DOHH2 (cell line): ENCODE measurements around the gene NEK4.

Experiments used
- H3F3A ChIP-seq: fragments of 200-600 bp; sonication (generic), shearing (Covaris generic); 2 replicates; pipeline ENCODE4 v1.6.0; 2016; ENCODE audit warnings: antibody characterized with exemption, mild to moderate bottlenecking; ENCODE audit not compliant: control insufficient read depth, insufficient read depth
- H3K27ac ChIP-seq: fragments of 200-600 bp; sonication (generic); 2 replicates; pipeline ENCODE4 v1.5.1; 2014; ENCODE audit warnings: low read depth, mild to moderate bottlenecking, low read length, moderate library complexity
- H3K27me3 ChIP-seq: fragments of 200-600 bp; sonication (generic); 2 replicates; pipeline ENCODE4 v1.6.1; 2014; ENCODE audit warnings: mild to moderate bottlenecking, low read length, mixed read lengths; ENCODE audit not compliant: control insufficient read depth
- H3K36me3 ChIP-seq: fragments of 200-600 bp; sonication (generic); 2 replicates; pipeline ENCODE4 v1.6.1; 2014; ENCODE audit warnings: mild to moderate bottlenecking, low read length, moderate library complexity, mixed read lengths; ENCODE audit not compliant: control insufficient read depth
- H3K4me1 ChIP-seq: fragments of 200-600 bp; sonication (generic); 2 replicates; pipeline ENCODE4 v1.6.1; 2014; ENCODE audit warnings: mild to moderate bottlenecking, low read length, mixed read lengths; ENCODE audit not compliant: control insufficient read depth
- H3K4me2 ChIP-seq: fragments of 200-600 bp; sonication (generic); 2 replicates; pipeline ENCODE4 v1.6.0; 2014; ENCODE audit warnings: mild to moderate bottlenecking, low read length, moderate library complexity
- H3K4me3 ChIP-seq: fragments of 200-600 bp; sonication (generic); 2 replicates; pipeline ENCODE4 v1.5.1; 2014; ENCODE audit warnings: mild to moderate bottlenecking, low read length, mixed read lengths
- H3K79me2 ChIP-seq: fragments of 200-600 bp; sonication (generic); 2 replicates; pipeline ENCODE4 v1.6.1; 2014; ENCODE audit warnings: mild to moderate bottlenecking, low read length, mixed read lengths; ENCODE audit not compliant: control insufficient read depth
- H3K9me2 ChIP-seq: fragments of 200-600 bp; sonication (generic); replicated peaks from 2 replicates; pipeline ENCODE4 v1.6.1; 2014; ENCODE audit warnings: mild to moderate bottlenecking, low read length, mixed read lengths; ENCODE audit not compliant: control insufficient read depth
- H3K9me3 ChIP-seq: fragments of 200-600 bp; sonication (generic); 2 replicates; pipeline ENCODE4 v1.6.1; 2014; ENCODE audit warnings: antibody characterized with exemption, low read length, mixed read lengths; ENCODE audit not compliant: control insufficient read depth, insufficient read depth
- H4K20me1 ChIP-seq: fragments of 200-600 bp; sonication (generic); 2 replicates; pipeline ENCODE4 v1.6.0; 2014; ENCODE audit warnings: low read depth, mild to moderate bottlenecking, antibody characterized with exemption, low read length, moderate library complexity; ENCODE audit not compliant: control insufficient read depth, insufficient read depth
- EZH2phosphoT487 ChIP-seq: fragments of 200-600 bp; sonication (generic); IDR thresholded peaks from 2 replicates; pipeline ENCODE4 v1.6.1; 2017; ENCODE audit warnings: borderline replicate concordance, mild to moderate bottlenecking, antibody characterized with exemption, low read length, moderate library complexity, mixed read lengths
- TF ChIP-seq, protein P1 (sequence below): fragments of 200-600 bp; sonication (generic); IDR thresholded peaks from one replicate; pipeline ENCODE4 v1.5.1; 2014; ENCODE audit warnings: antibody characterized with exemption, mild to moderate bottlenecking, low read depth, low read length; ENCODE audit not compliant: poor library complexity, severe bottlenecking

Gene NEK4

DNA sequence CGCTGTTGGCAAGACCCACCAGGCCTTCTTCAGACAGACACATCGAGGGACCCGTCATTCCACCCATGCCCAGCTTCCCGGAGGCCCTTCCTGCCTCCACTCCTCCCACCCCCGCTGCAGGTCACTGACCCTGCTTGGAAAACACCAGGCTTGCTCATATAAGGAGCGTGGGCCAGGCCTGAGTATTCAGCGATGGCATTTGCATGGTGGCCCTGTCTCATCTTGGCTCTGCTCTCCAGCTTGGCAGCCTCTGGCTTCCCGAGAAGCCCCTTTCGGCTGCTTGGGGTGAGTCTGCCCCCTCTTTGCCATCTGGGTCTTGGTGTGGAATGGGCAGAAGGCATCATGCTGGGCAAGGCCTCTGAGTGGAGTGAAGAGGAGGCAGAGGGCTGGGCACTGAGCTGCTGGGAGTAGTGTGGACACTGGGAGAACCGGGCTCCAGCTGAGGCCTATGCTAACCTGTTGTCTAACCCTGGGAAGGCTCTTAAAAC lies 23.9 kb upstream of the NEK4 start, which contains the start of gene ITIH3:
Gene ITIH3 (plus strand): TSS at position 185 of the 488 bp plus-strand sequence. CDS start 8 bp downstream, at position 193.
- Histone ChIP-seq H3K79me2 (no peaks in the 10 kb centered on the region), H3K4me1 (no peaks in the 10 kb centered on the region), H4K20me1 (no peaks in the 10 kb centered on the region), H3K4me3 (no peak within 1 kb of the TSS), H3K27ac (no peak within 1 kb of the TSS), H3K27me3 (no peaks in the 10 kb centered on the region), H3K9me3 (no peaks in the 10 kb centered on the region), H3K36me3 (no peaks in the 10 kb centered on the region), H3K4me2 (no peak within 1 kb of the TSS), H3F3A (no peaks in the 10 kb centered on the region), H3K9me2 (no peaks in the 10 kb centered on the region)
- no peak for TF ChIP-seq EZH2phosphoT487

DNA sequence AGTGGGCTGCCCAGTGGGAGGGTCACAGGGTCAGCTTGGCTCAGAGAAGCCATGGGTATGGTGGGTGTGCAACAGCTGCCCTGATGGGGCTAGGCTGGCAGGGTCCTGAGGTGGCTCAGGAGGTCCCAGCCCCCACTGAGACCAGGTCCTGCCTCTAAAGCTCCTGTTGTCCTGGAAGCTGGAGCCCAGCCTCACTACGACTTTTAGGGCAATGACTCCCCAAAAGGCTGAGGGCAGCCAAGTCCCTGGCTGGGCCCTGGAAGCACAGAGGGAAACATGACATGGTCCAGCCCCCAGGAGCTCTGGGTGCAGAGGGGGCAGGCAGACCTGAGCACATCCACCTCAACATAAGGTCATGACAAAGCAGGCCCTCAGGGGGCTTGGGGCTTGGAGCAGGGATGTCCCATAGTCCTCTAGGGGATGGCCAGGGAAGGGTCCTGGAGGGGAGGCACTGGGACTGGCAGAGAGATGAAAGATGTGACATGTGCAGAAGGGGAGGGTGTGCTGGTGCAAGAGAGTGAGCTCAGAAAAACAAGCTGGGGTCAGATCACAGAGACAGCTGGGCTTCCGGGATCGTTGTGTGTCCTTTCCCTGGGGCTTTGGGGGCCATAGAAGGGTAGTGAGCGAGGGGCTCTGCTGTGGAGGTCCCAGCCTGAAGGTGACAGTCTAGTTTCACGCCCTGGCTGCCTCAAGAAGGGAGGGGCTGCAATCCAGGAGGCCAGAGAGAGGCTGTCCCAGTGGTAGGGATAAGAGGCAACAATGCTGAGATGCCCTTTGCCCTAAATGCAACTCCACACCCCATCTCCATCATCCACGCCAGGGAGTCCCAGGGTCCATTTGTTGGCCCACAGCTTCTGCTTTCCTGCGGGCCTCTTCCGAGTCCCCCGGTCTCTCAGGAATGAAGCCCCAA lies 23.2 kb upstream of the NEK4 start:
- Histone ChIP-seq H3K9me2 (no peaks in the 10 kb centered on the region), H4K20me1 (no peaks in the 10 kb centered on the region), H3K27ac (no peak overlapping the region), H3K79me2 (no peaks in the 10 kb centered on the region), H3K4me1 (no peaks in the 10 kb centered on the region), H3K4me2 (no peak overlapping the region), H3F3A (no peaks in the 10 kb centered on the region), H3K27me3 (no peaks in the 10 kb centered on the region), H3K9me3 (no peaks in the 10 kb centered on the region), H3K36me3 (no peaks in the 10 kb centered on the region), H3K4me3 (no peak overlapping the region)
- no peak for TF ChIP-seq EZH2phosphoT487
- TF ChIP-seq, protein P1, sequence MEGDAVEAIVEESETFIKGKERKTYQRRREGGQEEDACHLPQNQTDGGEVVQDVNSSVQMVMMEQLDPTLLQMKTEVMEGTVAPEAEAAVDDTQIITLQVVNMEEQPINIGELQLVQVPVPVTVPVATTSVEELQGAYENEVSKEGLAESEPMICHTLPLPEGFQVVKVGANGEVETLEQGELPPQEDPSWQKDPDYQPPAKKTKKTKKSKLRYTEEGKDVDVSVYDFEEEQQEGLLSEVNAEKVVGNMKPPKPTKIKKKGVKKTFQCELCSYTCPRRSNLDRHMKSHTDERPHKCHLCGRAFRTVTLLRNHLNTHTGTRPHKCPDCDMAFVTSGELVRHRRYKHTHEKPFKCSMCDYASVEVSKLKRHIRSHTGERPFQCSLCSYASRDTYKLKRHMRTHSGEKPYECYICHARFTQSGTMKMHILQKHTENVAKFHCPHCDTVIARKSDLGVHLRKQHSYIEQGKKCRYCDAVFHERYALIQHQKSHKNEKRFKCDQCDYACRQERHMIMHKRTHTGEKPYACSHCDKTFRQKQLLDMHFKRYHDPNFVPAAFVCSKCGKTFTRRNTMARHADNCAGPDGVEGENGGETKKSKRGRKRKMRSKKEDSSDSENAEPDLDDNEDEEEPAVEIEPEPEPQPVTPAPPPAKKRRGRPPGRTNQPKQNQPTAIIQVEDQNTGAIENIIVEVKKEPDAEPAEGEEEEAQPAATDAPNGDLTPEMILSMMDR, result no peak

DNA sequence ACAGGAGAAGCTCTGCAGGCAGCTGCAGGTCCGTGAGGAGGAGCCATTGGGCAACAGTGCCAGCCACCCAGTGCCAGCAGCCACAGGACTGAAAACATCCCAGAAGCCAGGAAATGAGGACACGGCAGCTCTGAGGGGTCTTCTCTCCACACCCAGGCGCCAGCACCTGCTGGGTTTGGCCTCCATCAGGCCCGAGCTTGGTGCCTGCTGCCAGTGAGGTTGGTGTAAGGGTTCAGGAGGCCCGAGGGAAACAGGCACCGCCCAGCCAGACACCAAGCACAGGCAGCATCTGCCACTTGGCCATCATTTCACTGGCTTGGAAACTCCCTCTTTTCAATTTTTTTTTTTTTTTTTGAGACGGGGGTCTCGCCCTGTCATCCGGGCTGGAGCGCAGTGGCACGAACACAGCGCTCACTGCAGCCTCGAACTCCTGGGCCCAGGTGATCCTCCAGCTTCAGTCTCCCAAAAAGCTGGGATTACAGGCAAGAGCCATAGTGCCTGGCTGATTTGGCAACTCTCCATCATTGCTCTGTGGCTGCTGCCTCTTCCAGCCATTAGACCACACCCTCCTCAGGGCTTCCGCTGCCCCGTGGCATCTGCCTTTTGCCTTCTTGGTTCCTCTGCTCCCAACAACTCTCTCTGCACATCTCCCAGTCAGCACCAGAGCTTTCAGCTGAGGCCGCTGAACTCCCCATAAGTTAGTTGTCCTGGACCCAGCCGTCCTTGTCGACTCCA lies 22.4 kb upstream of the NEK4 start:
- H3K79me2 ChIP-seq, result no peaks in the 10 kb centered on the region
- no peaks in the 10 kb centered on the region for H3K4me1 ChIP-seq
- no peak overlapping the region for H3K4me3 ChIP-seq
- H3K4me2 ChIP-seq, result no peak overlapping the region
- H4K20me1 ChIP-seq, result no peaks in the 10 kb centered on the region
- no peak overlapping the region for H3K27ac ChIP-seq
- no peaks in the 10 kb centered on the region for H3K27me3 ChIP-seq
- no peak for TF ChIP-seq EZH2phosphoT487
- TF ChIP-seq, protein P1, result no peak
- H3K36me3 ChIP-seq, result no peaks in the 10 kb centered on the region
- no peaks in the 10 kb centered on the region for H3K9me3 ChIP-seq
- H3F3A ChIP-seq, result no peaks in the 10 kb centered on the region
- no peaks in the 10 kb centered on the region for H3K9me2 ChIP-seq
